Right ventricle myocardium inferior (tissue), 1 donor: Measurements from ENCODE around the gene MAFF. TPM values are rescaled to one million over a fixed set of nuclear protein-coding genes. Genes with fewer than 3 reads are reported as not detected.
"Not testable (repeated sequence)": the region's sequence is repeated elsewhere in the genome, so short reads cannot be mapped to it uniquely, and the experiment has no call there.

Experiments used
- ATAC-seq: fragments of 200-7000 bp; cut with Tn5 transposase; one replicate; pipeline ENCODE4 v1.9.1; 2020; ENCODE audit warnings: mild to moderate bottlenecking, moderate library complexity
- DNase-seq: peaks from one replicate; pipeline ENCODE4 v3.0.0; 2021; ENCODE audit errors: missing footprints
- intact Hi-C: fragments of 100-400 bp; cut with DNase I; formaldehyde crosslinking; loops from one replicate; pipeline ENCODE4 v1.11.0; 2022
- total RNA-seq: library from RNA; stranded (reverse); fragmentation: NEBNext Ultra II Directional; extraction: Animal tissue kit (Norgen Biotek cat#: 25700); gene quantifications from one replicate; pipeline ENCODE4 v1.2.1, GENCODE V29; 2021
- donor health status: DM: no; HTN: yes; CAD: no; lungs with severe emphysema.

MAFF gene
- total RNA-seq, 1 donor from 2014 or later = 4.7 TPM

DNA sequence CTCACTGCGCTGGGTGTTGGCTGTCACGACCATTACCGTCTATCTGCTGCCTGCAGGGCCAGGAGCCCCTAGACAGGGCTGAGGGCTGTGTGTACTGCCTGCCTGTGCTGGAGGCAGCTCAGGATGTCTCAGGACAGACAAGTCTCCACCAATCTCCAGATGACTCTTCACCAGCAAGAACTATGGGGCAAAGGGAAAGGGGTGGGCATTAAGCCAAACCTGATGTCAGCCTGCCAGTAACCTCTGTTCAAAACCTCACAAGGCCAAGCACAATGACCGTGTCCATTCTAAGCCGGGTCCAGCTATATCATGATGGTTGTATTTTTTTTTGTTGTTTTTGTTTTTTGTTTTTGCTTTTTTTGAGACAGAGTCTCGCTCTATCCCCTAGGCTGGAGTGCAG is 31.6 kb downstream of the MAFF start:
- ATAC-seq (no peak), DNase-seq (no peak)
- intact Hi-C loops = loop anchor here (5.0 kb wide), 1 partner anchor 121 kb away; the partner anchor contains the start of gene BAIAP2L2

DNA sequence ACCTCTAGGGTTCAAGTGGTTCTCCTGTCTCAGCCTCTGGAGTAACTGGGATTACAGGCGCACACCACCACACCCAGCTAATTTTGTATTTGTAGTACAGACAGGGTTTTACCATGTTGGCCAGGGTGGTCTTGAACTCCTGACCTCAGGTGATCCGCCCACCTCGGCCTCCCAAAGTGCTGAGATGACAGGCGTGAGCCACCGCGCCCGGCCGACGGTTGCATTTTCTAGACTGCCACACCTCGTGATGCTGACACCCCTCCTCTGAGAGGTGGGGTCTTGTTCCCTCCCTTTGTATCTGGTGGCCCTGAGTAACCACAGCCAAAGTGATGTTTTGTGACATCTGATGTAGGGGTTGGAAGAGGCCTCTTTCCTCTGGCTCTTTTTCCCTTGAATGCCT is 32.1 kb downstream of the MAFF start:
- not testable (repeated sequence) for DNase-seq
- intact Hi-C loops = loop anchor here (5.0 kb wide), 1 partner anchor 122 kb away; the partner anchor contains the start of gene BAIAP2L2

DNA sequence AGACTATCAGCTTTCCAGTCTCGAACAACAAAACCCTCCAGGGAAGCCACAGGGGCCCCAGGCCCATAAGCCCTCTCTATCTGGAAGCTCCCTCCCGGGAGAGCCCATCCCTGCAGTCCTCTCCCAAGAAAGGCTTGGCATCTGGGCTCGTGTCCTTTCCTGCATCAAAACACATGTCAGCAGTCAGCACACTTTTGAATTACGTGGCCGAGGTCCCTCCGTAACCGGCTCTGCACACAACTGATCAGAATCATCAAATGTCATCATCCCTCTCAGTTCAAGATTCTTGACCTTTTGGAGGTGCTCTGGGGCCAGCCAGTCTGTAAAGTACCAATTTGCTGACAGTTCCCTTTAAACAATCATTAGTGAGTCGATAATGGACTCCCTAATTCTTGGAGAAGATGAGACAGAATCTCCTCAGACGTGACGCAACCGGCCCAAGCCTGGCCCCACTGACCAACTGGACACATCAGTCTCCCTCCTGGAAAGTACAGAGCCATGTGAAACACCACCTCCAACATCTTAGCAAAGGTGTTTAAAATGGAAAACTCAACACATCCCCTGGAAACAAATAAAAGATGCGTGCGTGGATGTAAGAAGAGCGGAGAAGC is 33.6 kb downstream of the MAFF start:
- intact Hi-C loops = loop anchor here (5.0 kb wide), 1 partner anchor 33 kb away; the partner anchor contains the start of gene MAFF
- ATAC-seq (no peak), DNase-seq (no peak)

More for the DNA sequence above, 32.1 kb downstream of the MAFF start:
- ATAC-seq = not testable (repeated sequence)

DNA sequence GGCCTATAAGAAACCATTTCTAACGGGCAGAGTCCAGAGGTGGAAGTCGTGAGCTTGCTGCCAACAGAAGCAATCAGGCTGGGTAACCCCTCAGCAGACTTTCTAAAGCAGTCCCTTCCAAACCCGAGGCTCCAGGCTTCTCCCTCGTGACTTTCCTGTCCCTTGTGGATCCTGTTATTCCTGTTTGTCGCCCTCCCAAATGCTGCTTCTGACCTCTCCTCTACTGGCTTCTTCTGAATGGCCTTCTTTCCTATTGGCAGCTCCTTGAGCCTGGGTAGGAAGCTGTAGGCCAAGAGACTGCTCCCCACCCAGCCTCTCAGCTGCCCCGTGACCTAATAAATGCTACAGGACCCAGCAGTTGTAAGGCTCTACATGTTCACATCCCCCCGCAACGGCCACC is 35.0 kb downstream of the MAFF start:
- DNase-seq = no peak
- intact Hi-C loops = loop anchor here (5.0 kb wide), 1 partner anchor 34 kb away; the partner anchor contains the start of gene MAFF
- no peak for ATAC-seq

DNA sequence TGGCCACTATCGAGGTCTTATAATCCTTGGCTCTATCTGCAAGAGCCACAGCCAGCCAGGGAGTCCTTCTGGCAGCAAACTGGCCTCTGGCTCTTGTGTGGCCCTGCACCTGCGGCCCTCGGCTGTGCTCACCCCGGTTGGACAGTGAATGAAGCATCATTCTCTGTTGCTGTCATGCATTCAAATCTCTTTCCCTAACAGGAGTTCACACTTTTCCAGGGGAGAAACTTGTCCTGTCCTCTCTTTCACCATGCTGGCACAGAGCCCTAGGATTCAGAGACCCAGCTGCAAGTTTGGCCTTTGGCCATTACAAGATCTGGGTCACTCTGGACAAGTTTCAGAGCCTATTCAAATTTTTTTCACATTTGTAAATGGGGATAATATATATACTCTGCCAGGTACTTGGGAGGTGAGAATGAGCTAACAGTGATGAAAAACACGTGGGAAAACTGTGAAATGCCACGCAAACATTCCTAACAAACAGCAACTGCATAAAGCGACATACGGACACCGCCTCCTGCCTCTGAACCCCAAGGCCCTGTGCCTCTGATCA is 36.8 kb downstream of the MAFF start:
- ATAC-seq (peak; percentile 17), DNase-seq (no peak)
- intact Hi-C loops = loop anchor here (5.0 kb wide), 1 partner anchor 36 kb away; the partner anchor contains the start of gene MAFF

DNA sequence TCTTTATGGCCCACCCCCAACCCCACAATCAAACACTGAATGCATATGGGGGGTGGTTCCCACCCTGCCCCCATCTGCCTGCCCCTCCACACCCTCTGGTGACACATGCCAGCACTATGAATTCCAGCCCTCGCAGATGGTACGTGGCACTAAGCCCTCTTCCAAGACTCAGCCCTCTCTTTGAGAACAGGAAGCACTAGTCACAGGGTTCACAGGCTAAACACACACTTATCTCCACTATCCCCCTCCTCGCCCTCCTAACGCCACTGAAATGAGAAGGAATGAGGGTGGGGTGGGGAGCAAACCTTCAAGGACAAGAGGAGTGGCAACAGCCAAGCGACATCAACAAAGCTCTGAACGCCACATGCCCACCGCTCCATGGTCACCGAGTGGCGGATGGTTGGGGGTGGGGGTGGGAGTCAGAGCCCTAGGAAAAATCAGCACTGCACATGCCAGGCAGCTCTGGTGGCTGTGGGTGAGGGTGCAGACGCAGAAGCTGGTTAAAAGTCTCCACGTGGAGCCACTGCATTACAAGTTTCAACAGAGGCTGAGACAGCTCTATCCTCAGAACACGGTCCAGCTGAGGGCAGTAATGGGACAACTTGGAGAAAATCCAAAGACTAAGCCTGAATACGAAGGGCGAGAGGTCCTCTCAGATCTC is 37.4 kb downstream of the MAFF start:
- intact Hi-C loops = loop anchor here (5.0 kb wide), 1 partner anchor 37 kb away; the partner anchor contains the start of gene MAFF
- ATAC-seq (peak; percentile 61), DNase-seq (no peak)

DNA sequence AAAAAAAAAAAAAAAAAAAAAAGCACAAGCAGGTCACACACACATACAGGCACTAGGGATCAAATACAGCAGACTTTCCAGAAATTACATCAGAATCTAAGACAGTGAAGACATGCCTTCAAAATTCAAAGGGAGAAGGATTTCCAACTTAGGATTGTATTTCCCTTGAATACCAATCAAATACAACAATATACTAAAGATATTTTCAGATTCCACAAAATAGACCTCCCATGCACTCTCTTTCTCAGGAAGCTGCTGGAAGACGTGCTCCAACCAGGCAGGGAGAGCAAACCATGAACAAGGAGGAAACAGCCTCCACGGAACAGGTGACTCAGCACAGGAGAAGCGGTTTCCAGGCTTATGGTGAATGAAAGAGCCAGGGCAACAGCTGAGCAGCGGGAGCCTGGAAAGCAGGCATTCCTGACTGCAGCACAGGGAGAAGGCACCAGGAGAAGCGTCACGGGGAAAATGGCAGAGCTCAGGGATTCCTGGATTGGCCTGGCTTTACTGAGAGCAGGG is 39.0 kb downstream of the MAFF start:
- intact Hi-C loops = no loop called here
- no peak for ATAC-seq
- DNase-seq = no peak

DNA sequence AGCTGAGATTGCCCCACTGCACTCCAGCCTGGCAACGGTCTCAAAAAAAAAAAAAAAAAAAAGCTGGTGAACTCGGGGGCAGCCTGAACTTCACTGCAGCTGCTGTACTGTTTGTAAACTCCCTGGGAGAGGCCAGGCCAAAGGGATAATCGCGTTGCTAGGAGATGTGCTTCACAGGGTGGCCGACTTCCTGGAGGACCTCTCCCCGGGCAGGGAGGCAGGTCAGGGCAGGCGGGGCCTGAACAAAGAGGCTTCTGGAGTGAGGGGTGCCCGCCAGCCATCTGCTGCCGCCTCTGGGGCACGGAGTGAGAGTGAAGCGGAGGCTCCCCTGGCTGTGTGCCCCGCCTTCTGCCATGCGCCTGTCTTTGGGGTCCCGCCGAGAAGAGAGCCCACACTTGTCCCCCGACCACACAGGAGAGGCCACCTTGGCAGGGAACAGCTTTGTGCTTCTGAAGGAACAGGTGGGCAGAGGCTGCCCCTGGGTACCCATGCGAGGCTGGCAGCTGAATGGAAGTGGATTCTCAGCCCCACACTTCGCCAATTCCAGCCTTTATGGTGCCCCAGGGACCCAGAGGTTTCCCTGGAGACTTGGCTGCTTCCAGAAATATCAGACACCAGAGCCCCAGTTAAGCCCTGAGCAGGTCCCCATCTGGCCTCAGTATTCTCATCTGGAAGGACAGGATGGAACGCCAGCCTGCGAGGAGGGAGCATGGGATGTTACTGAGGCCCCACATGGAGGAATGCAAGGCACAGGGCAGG is 41.4 kb downstream of the MAFF start:
- DNase-seq = peak; percentile 74
- intact Hi-C loops = no loop called here
- ATAC-seq = peak; percentile 27

DNA sequence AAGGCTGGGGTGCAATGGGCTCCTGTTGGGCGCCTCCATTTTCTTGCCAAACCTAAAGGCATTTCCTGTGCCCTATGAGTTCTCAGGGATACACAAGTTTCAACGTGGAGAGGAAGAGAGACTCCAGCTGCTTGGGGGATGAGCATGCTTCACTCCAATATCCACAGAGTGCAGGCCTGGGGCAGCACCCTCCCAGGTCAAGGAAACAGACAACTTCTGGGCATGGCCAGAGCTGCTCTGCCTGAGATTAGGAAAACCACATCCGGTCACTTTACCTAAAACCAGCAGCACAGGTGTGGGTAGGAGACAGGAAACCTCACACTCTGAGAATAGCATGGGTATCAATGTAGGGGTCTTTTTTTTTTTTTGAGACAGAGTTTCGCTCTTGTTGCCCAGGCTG is 42.3 kb downstream of the MAFF start:
- no peak for ATAC-seq
- no peak for DNase-seq
- intact Hi-C loops = no loop called here

DNA sequence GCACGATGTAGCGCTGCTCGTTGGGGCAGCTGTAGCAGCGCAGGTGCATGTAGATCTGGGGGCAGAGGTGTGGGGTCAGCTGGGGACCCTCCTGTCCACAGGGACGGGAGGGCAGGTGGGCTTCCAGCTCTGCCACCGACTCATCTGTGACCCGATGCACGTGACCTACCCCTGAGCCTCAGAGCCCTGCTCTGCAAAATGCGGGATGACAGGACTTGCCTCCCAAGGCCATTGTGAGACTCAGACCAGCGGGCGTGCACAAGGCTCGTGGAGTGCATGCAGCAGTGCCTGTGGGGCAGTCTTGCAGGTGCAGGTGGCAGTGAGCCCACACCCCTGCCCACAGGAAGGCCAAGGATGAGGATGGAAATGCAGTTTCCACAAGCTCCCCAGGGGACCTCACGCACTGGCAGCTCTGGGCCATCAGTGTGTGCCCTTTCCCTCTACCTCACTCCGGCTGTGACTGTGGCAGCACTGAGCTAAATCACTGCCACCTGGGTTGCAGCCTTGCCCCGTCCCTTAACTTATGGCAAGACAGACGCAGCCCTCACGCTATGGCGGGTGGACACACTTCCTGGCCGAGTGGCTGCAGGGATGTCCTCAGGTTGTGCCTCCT is 44.4 kb downstream of the MAFF start:
- DNase-seq = no peak
- ATAC-seq = no peak
- intact Hi-C loops = no loop called here

DNA sequence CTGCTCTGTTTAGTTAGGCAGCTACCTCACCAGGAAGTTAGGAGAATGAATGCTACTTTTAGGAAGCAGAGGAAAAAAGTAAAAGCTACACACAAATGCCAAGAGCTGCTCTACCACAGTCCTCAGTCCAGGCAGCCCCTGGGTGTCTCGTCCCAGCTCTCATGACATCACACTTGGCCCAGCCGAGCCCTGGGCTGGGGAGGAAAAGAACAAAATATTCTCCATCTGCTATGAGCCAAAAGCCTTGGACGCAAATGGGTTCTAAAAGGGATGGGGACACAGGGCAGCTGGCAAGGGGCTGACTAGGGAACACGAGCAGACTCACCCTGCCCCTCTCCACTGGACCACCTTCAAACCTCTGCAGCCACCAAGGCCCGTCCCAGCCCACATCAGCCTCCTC is 44.9 kb downstream of the MAFF start:
- DNase-seq = peak; percentile 85
- peak; percentile 84 for ATAC-seq
- intact Hi-C loops = no loop called here

DNA sequence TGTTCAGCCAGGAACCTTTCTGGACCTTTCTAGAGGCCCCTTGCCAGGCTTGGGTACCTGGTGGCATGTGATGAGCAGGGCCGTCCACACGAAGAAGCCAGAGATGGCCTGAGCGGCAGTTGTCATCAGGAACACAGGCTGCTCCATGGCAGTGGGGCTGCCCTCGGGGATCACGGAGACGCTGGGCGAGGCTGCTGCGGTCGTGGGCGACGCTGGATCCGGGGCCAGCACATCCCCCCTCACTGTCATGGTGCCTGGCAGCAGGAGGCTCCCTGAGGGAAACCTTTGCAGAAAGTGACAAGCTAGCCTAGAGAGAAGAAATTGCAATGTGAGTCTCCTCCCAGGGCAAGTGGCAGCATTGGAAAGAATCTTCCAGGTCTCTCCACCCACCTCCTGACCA is 45.9 kb downstream of the MAFF start:
- no peak for ATAC-seq
- no peak for DNase-seq
- intact Hi-C loops = no loop called here

DNA sequence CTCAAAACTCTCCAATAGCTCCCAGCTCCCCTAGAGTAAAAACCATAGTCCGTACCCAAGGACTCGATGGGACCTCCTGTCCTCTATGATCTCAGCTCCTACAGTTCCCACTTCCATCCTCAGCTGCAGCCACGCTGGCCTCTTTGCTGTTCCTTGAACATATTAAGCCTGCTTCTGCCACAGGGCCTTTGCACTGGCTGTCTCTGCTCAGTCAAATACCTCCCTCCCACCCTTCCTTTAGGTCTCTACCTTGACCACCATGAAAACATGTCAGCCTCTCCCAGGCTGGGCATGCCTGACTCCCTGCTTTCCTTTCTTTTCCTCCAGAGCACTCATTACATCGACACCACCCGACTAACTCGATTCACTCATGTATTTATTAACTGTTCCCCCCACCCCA is 46.5 kb downstream of the MAFF start:
- DNase-seq (no peak), ATAC-seq (no peak)
- intact Hi-C loops = no loop called here

DNA sequence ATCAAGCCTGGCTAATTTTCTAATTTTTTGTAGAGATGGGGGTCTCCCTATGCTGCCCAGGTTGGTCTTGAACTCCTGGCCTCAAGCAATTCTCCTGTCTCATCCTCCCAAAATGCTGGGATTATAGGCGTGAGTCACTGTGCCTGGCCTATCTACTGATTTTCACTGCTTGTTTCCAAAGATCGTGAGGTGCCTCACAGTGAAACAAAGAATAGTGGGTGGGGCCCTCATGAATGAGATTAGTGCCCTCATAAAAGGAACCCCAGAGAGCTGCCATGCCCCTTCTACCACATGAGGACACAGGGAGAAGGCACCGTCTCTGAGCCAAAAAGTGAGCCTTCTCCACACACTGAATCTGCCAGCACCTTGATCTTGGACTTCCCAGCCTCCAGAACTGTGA is 47.5 kb downstream of the MAFF start:
- DNase-seq = no peak
- ATAC-seq = no peak
- intact Hi-C loops = no loop called here

DNA sequence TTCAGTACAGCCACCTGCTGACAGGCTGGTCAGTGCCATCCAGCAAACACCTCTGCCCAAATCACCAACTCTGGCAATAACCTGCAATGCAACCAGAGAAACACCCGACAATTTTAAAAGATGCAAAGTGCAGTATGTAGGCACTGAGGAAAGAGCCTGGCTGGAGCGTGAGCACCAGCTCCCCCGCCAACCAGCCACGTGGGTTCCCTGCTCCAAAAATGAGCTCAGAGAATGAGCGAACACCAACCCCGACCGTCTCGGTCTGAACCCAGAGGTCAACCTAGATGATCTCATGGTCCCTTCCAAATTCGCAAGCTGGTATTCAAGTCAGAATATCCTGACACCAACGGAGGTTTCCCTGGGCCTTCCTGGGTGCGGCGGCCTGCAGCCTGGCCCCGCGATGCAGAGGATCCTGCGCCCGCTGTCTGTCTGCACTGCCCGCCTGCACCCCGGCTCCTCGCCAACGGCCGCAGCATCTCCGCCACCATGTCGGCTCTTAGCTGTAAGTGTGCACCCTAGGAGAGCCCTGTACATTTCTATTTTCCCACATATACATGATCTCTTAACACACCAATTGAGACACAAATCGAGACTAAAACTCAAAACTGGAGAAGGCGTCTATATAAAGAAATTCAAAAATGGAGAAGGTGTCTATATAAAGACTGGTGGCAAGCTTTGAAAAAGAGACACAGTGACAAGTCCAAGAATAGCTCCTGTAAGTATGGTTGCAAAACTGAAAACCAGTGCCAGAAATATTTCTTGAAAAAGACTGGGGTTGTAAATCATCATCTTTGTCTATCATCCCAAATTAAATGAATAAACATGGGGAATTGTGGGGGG is 48.2 kb downstream of the MAFF start:
- intact Hi-C loops = no loop called here
- ATAC-seq = no peak

DNA sequence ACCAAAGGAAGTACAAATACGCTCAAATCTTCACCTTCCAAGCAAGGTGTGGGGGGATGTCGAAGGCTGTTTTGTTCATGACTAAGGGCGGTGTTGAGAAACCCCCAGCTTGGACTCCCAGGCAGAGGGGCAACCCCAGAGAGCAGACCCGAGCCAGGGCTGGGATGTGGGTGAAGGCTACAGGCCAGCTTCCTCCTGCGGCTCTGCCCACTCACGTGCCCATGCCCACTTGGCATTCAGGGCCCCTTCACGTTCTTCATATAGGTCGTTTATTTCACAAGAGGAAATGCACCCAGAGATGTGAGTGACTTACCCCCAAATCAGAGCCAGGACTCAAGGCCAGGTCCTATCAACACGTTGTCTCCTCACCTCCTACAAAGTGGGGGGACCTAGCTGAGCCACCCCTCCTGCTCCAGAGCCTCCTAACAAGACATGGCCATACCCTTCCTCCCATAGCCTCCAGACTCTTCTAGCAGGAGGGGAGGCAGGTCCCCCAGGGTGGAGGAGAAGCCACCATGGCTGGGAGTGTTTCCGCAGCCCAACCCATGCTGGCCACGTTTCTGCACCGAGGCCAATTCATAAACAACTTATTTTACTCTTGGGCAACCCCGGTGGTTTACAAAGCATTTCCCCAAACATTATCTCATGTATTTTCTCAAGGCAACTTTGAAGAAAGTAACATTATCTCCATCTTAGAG is 49.0 kb downstream of the MAFF start:
- intact Hi-C loops = no loop called here
- no peak for ATAC-seq
- peak; percentile 64 for DNase-seq

More for the DNA sequence above, 48.2 kb downstream of the MAFF start:
- DNase-seq = peak; percentile 21

DNA sequence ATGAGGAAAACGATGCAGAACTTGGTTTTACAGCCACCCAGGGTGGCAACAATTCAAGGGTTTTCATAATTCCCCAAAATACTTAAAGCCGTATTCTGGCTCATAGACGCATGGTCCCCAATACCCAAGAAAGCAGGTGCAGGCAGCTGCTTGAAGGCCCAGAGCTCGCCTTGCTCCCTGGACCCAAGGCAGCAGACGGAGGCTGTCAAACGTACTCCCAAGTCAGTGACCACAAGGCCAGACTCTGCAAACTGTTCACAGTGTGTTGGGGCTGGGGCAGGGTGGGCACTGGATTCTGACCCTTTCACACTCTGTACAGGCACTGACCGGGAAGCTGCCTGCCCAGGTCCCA is 49.5 kb downstream of the MAFF start:
- intact Hi-C loops = no loop called here
- ATAC-seq (no peak), DNase-seq (no peak)
